GM15510 (cell line): Measurements from ENCODE around the gene COPB1.

Experiments used
- POLR2A ChIP-seq: IDR thresholded peaks from 3 replicates; pipeline ENCODE4 v1.6.1; 2011; ENCODE audit warnings: borderline replicate concordance; ENCODE audit not compliant: insufficient read length; ENCODE audit errors: extremely low read depth

Gene COPB1

DNA sequence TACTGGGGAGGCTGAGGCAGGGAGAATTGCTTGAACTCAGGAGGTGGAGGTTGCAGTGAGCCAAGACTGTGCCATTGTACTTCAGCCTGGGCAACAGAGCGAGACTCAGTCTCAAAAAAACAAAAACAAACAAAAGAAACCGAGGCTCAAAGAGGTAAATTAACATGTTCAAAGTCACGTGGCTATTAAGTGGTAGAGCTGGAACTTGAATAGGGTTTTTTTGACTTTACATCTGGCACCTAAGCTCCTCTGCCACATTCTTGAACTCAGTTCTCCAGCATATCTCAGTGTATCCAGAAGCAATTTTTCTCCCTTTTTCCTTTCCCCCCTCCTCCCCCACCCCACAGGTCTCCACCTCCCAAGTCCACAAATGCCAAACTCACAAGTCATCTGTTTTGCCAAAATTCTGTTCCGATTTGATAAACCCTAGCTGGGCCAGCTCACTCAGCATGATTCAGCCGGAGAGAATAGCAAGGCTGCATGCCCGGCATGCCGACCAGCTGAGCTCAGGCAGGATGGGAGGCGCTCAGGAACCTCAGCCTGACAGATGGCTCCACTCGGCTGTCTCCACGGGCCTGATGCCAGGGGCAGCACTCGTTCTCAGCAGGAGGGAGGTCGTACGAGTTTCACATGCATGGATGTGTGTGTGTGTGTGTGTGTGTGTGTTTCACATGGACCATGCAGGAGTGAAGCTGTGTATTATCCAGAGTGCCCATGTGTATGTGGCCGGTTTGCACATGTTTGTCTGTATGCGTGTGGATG lies 77.4 kb downstream of the COPB1 start:
- no peak for TF ChIP-seq POLR2A

- TF ChIP-seq POLR2A = no peak
Measured at GRCh38 chr11:14420223-14420622, 79.4 kb downstream of the COPB1 start.

GRCh38 chr11:14418801-14419417 lies 80.7 kb downstream of the COPB1 start:
- no peak for TF ChIP-seq POLR2A

GRCh38 chr11:14417617-14418374 lies 81.8 kb downstream of the COPB1 start:
- TF ChIP-seq POLR2A = no peak

GRCh38 chr11:14417186-14417585 lies 82.4 kb downstream of the COPB1 start:
- no peak for TF ChIP-seq POLR2A

- TF ChIP-seq POLR2A = no peak
Measured at GRCh38 chr11:14414470-14415461, 84.8 kb downstream of the COPB1 start.

DNA sequence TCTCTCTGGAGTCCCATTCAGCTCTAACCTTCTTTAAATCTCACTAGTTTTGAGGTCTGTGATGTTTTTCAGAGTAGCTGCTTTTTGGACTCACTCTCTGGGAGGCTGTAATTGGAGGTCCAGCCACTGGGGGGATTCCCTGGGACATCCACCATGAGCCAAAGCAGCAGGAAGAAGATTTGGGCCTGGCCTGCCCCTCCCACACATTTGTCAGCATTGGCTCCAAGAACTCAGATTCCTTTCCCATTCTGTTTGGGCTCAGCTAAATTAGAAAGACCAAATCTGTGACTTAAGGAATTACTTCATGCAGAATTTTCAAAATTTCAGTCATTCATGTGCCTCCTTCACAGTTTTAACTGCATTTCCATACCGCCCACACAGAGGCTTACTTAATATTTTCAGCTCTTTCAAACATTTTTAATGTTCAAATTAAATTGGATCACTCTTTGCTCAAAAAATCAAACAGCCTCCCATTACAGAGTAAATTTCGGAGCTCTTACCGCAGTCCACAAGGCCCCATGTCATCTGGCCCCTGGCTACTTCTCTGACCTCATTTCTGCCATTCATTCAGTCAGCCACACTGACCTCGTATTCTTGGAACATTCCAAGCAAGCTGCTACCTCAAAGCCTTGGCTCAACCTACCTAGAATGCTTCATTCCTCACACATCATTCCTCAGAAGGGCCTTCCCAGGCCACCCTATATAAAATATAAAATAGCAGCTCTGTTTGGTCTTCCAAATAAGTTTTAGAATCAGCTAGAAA lies 86.1 kb downstream of the COPB1 start:
- no peak for TF ChIP-seq POLR2A

GRCh38 chr11:14411818-14412217 lies 87.8 kb downstream of the COPB1 start:
- TF ChIP-seq POLR2A = no peak

DNA sequence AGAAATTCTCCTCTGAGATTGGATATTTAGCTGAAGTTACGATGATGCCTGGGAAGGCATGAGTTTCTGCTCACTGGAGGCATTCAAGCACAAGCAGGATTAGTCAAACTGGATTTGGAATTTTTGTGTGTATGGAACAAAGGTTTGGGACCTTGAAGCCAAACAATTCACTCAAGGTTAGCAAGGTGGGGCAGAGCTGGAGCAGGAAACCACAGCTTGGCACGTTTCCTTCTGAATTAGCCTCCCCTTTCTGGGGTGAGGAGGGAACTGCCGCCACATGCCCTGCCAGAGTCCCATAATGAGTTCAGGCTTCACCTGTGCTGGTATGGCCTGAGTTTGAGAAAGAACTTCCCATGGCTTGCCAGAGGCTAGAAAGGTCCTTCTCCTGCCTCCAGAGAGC lies 89.7 kb downstream of the COPB1 start:
- no peak for TF ChIP-seq POLR2A

DNA sequence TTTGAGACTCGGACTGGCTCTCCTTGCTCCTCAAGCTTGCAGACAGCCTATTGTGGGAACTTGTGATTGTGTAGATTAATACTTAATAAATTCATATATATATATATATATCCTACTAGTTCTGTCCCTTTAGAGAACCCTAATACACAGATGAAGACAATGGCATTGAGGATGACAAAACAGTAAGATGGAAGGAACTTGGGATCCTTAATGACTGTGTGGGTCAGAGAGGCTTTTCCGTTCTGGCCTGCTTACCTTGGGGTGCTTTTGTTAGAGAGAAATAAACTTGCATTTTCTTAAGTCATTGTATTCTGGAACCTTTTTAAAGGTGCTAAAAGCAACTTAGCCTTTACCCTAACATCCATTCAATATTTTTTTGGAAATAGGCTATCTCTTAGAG lies 91.0 kb downstream of the COPB1 start:
- no peak for TF ChIP-seq POLR2A
